IPS-18a (cell line): ENCODE measurements around the gene CDH23.

Source experiments
- H3K27ac ChIP-seq: one replicate; pipeline ENCODE4 v1.5.1; 2013; ENCODE audit warnings: low read length
- H3K27me3 ChIP-seq: one replicate; pipeline ENCODE4 v1.6.1; 2013; ENCODE audit warnings: mild to moderate bottlenecking, low read length; ENCODE audit not compliant: control insufficient read depth, insufficient read depth
- H3K36me3 ChIP-seq: one replicate; pipeline ENCODE4 v1.6.1; 2013; ENCODE audit warnings: low read depth, low read length; ENCODE audit not compliant: control insufficient read depth
- H3K4me1 ChIP-seq: one replicate; pipeline ENCODE4 v1.6.1; 2013; ENCODE audit warnings: low read depth, low read length; ENCODE audit not compliant: control insufficient read depth
- H3K4me3 ChIP-seq: one replicate; pipeline ENCODE4 v1.5.1; 2013; ENCODE audit warnings: low read length
- H3K9ac ChIP-seq: one replicate; pipeline ENCODE4 v1.6.1; 2013; ENCODE audit warnings: mild to moderate bottlenecking, low read length, moderate library complexity
- H3K9me3 ChIP-seq: one replicate; pipeline ENCODE4 v1.6.1; 2013; ENCODE audit warnings: low read depth, low read length; ENCODE audit not compliant: control insufficient read depth

The CDH23 gene

GRCh38 chr10:71538608-71539260 is 142.0 kb downstream of the CDH23 start:
- Histone ChIP-seq H3K27me3 (no peaks in the 10 kb centered on the region), H3K9me3 (no peaks in the 10 kb centered on the region), H3K4me3 (no peak overlapping the region), H3K36me3 (no peaks in the 10 kb centered on the region), H3K4me1 (peaks cover 23% of the 10 kb centered on the region), H3K27ac (no peak overlapping the region), H3K9ac (no peak overlapping the region)

GRCh38 chr10:71539442-71540118 is 142.9 kb downstream of the CDH23 start:
- H3K9ac ChIP-seq = no peak overlapping the region
- no peaks in the 10 kb centered on the region for H3K27me3 ChIP-seq
- no peak overlapping the region for H3K4me3 ChIP-seq
- H3K9me3 ChIP-seq = no peaks in the 10 kb centered on the region
- H3K27ac ChIP-seq = no peak overlapping the region
- H3K4me1 ChIP-seq = peaks cover 28% of the 10 kb centered on the region
- no peaks in the 10 kb centered on the region for H3K36me3 ChIP-seq

- no peak overlapping the region for H3K4me3 ChIP-seq
- no peaks in the 10 kb centered on the region for H3K36me3 ChIP-seq
- no peaks in the 10 kb centered on the region for H3K9me3 ChIP-seq
- no peaks in the 10 kb centered on the region for H3K27me3 ChIP-seq
- H3K27ac ChIP-seq = no peak overlapping the region
- no peak overlapping the region for H3K9ac ChIP-seq
- H3K4me1 ChIP-seq = peaks cover 28% of the 10 kb centered on the region
Measured at GRCh38 chr10:71542478-71542877, 145.8 kb downstream of the CDH23 start.

- no peaks in the 10 kb centered on the region for H3K36me3 ChIP-seq
- no peaks in the 10 kb centered on the region for H3K27me3 ChIP-seq
- no peak overlapping the region for H3K4me3 ChIP-seq
- no peak overlapping the region for H3K27ac ChIP-seq
- H3K9ac ChIP-seq = no peak overlapping the region
- peaks cover 28% of the 10 kb centered on the region for H3K4me1 ChIP-seq
- no peaks in the 10 kb centered on the region for H3K9me3 ChIP-seq
Measured at GRCh38 chr10:71543608-71544170, 147.0 kb downstream of the CDH23 start.

GRCh38 chr10:71545001-71545400 is 148.3 kb downstream of the CDH23 start:
- H3K27ac ChIP-seq = no peak overlapping the region
- no peaks in the 10 kb centered on the region for H3K9me3 ChIP-seq
- peaks cover 15% of the 10 kb centered on the region for H3K4me1 ChIP-seq
- no peaks in the 10 kb centered on the region for H3K36me3 ChIP-seq
- no peaks in the 10 kb centered on the region for H3K27me3 ChIP-seq
- no peak overlapping the region for H3K4me3 ChIP-seq
- no peak overlapping the region for H3K9ac ChIP-seq

GRCh38 chr10:71546220-71546619 is 149.5 kb downstream of the CDH23 start:
- no peak overlapping the region for H3K27ac ChIP-seq
- H3K9ac ChIP-seq = no peak overlapping the region
- no peak overlapping the region for H3K4me3 ChIP-seq
- H3K27me3 ChIP-seq = no peaks in the 10 kb centered on the region
- H3K36me3 ChIP-seq = no peaks in the 10 kb centered on the region
- H3K9me3 ChIP-seq = no peaks in the 10 kb centered on the region
- peaks cover 14% of the 10 kb centered on the region for H3K4me1 ChIP-seq

GRCh38 chr10:71547312-71547711 is 150.6 kb downstream of the CDH23 start:
- Histone ChIP-seq H3K36me3 (no peaks in the 10 kb centered on the region), H3K27ac (no peak overlapping the region), H3K27me3 (no peaks in the 10 kb centered on the region), H3K4me3 (no peak overlapping the region), H3K9ac (no peak overlapping the region), H3K9me3 (no peaks in the 10 kb centered on the region), H3K4me1 (peaks cover 16% of the 10 kb centered on the region)

GRCh38 chr10:71547876-71548846 is 151.4 kb downstream of the CDH23 start:
- H3K4me1 ChIP-seq = peaks cover 17% of the 10 kb centered on the region
- H3K4me3 ChIP-seq = no peak overlapping the region
- H3K27ac ChIP-seq = no peak overlapping the region
- H3K9me3 ChIP-seq = no peaks in the 10 kb centered on the region
- H3K36me3 ChIP-seq = no peaks in the 10 kb centered on the region
- H3K9ac ChIP-seq = no peak overlapping the region
- H3K27me3 ChIP-seq = no peaks in the 10 kb centered on the region

- Histone ChIP-seq H3K36me3 (no peaks in the 10 kb centered on the region), H3K9me3 (no peaks in the 10 kb centered on the region), H3K4me3 (no peak overlapping the region), H3K27me3 (no peaks in the 10 kb centered on the region), H3K9ac (no peak overlapping the region), H3K27ac (no peak overlapping the region), H3K4me1 (peaks cover 14% of the 10 kb centered on the region)
Measured at GRCh38 chr10:71549766-71550533, 153.2 kb downstream of the CDH23 start.

- Histone ChIP-seq H3K36me3 (no peaks in the 10 kb centered on the region), H3K4me1 (peaks cover 14% of the 10 kb centered on the region), H3K4me3 (no peak overlapping the region), H3K27ac (no peak overlapping the region), H3K27me3 (no peaks in the 10 kb centered on the region), H3K9ac (no peak overlapping the region), H3K9me3 (no peaks in the 10 kb centered on the region)
Measured at GRCh38 chr10:71550628-71551027, 153.9 kb downstream of the CDH23 start.

- no peaks in the 10 kb centered on the region for H3K9me3 ChIP-seq
- H3K36me3 ChIP-seq = no peaks in the 10 kb centered on the region
- peaks cover 14% of the 10 kb centered on the region for H3K4me1 ChIP-seq
- H3K27ac ChIP-seq = no peak overlapping the region
- H3K27me3 ChIP-seq = no peaks in the 10 kb centered on the region
- no peak overlapping the region for H3K9ac ChIP-seq
- H3K4me3 ChIP-seq = no peak overlapping the region
Measured at GRCh38 chr10:71551970-71552369, 155.2 kb downstream of the CDH23 start.
